Aorta (tissue), 5 donors: Measurements from ENCODE around the gene SAMD11. TPM values are rescaled to one million over a fixed set of nuclear protein-coding genes. Genes with fewer than 3 reads are reported as not detected.

Experiments
- ATAC-seq: fragments of 200-7000 bp; cut with Tn5 transposase; one replicate; pipeline ENCODE4 v1.9.1; 2022; ENCODE audit warnings: moderate library complexity; ENCODE audit not compliant: low FRiP score
- DNase-seq, 2 donors: peaks; one replicate each; pipeline ENCODE4 v3.0.0-alpha.2; 2020
- H3K27ac ChIP-seq, 2 donors: one replicate each; pipeline ENCODE4 v1.5.1; 2013; ENCODE audit warnings: low read length in 2 of 2, mild to moderate bottlenecking in 2 of 2, moderate library complexity in 2 of 2, control low read depth in 1 of 2, inconsistent platforms in 1 of 2, low read depth in 1 of 2
- H3K27me3 ChIP-seq, 2 donors: one replicate each; pipeline ENCODE4 v1.6.1; 2013; ENCODE audit warnings: control low read depth in 1 of 2, low read length in 1 of 2, mild to moderate bottlenecking in 1 of 2, moderate library complexity in 1 of 2; ENCODE audit not compliant: insufficient read depth in 2 of 2, control insufficient read depth in 1 of 2
- H3K36me3 ChIP-seq, 2 donors: one replicate each; pipeline ENCODE4 v1.6.1; 2013; ENCODE audit warnings: control low read depth in 1 of 2, low read length in 1 of 2, mild to moderate bottlenecking in 1 of 2; ENCODE audit not compliant: insufficient read depth in 2 of 2, control insufficient read depth in 1 of 2
- H3K4me1 ChIP-seq, 2 donors: one replicate each; pipeline ENCODE4 v1.6.1; 2013; ENCODE audit warnings: low read length in 2 of 2, control low read depth in 1 of 2, mild to moderate bottlenecking in 1 of 2, moderate library complexity in 1 of 2; ENCODE audit not compliant: insufficient read depth in 2 of 2, control insufficient read depth in 1 of 2
- H3K4me3 ChIP-seq, 2 donors: one replicate each; pipeline ENCODE4 v1.5.1; 2013; ENCODE audit warnings: low read length in 2 of 2, control low read depth in 1 of 2, mild to moderate bottlenecking in 1 of 2
- H3K9me3 ChIP-seq: one replicate; pipeline ENCODE4 v1.6.1; 2013; ENCODE audit warnings: mild to moderate bottlenecking, low read length; ENCODE audit not compliant: control insufficient read depth
- WGBS, 2 donors: extraction: QIAGEN DNeasy Blood & Tissue Kit; methylation state at CpG; one replicate each; pipeline ENCODE4 v1.1.7; 2013; 5-methylcytosine and 5-hydroxymethylcytosine counted together
- intact Hi-C, 2 donors: fragments of 100-400 bp; cut with DNase I; formaldehyde crosslinking; loops; one replicate each; pipeline versions ENCODE4 v1.14.2 to v1.15.0; 2022
- polyA plus RNA-seq, 2 donors: library from polyadenylated mRNA; stranded (reverse); fragments of 200-250 nt; gene quantifications; one replicate each; pipeline ENCODE4 v1.2.3, GENCODE V29; 2013
- total RNA-seq, 2 donors: library from RNA; stranded (reverse); fragmentation: NEBNext Ultra II Directional; extraction: Animal tissue kit (Norgen Biotek cat#: 25700); gene quantifications; one replicate each; pipeline ENCODE4 v1.2.1, GENCODE V29; 2021
- donor health status: healthy with polysubstance abuse.
- donor health status: Bipolar disorder and iron deficiency.
- donor health status: DM: no; HTN: no; CAD: no.
- donor health status: DM: no; HTN: no; CAD: no.
- donor health status: DM: yes; HTN: yes; CAD: no.

The SAMD11 gene
- total and polyA plus RNA-seq, 4 donors: 2.6 to 44.3 (median 18.6) TPM

GRCh38 chr1:932776-933602 lies 9.3 kb downstream of the SAMD11 start:
- Histone ChIP-seq H3K27me3 (no peaks in the 10 kb centered on the region), H3K4me1 (no peaks in the 10 kb centered on the region), H3K36me3 (no peaks in the 10 kb centered on the region), H3K9me3 (no peaks in the 10 kb centered on the region), H3K4me3 (no peak overlapping the region), H3K27ac (no peak overlapping the region)
- intact Hi-C loops: no loop called here
- no peak for DNase-seq
- ATAC-seq: no peak
- WGBS, 2 donors: 81 to 83% methylated on average over 22 to 25 of the region's 25 CpGs

GRCh38 chr1:933603-933940 lies 9.8 kb downstream of the SAMD11 start:
- Histone ChIP-seq H3K9me3 (no peaks in the 10 kb centered on the region), H3K36me3 (no peaks in the 10 kb centered on the region), H3K4me3 (no peak overlapping the region), H3K27me3 (no peaks in the 10 kb centered on the region), H3K4me1 (no peaks in the 10 kb centered on the region), H3K27ac (no peak overlapping the region)
- 49 to 52% methylated on average over 10 of the region's 10 CpGs for WGBS, 2 donors
- DNase-seq (no peak), ATAC-seq (no peak)
- intact Hi-C loops: no loop called here

- H3K27me3 ChIP-seq: no peaks in the 10 kb centered on the region
- WGBS, 2 donors: 50 to 58% methylated on average over 37 of the region's 37 CpGs
Observed at GRCh38 chr1:934991-935750, 11.4 kb downstream of the SAMD11 start.

GRCh38 chr1:935751-936231 lies 12.1 kb downstream of the SAMD11 start:
- H3K4me1 ChIP-seq: no peaks in the 10 kb centered on the region
- H3K36me3 ChIP-seq: no peaks in the 10 kb centered on the region
- WGBS, 2 donors: 63 to 68% methylated on average over 30 of the region's 30 CpGs
- no peaks in the 10 kb centered on the region for H3K27me3 ChIP-seq
- no peaks in the 10 kb centered on the region for H3K9me3 ChIP-seq
- H3K27ac ChIP-seq: no peak overlapping the region
- ATAC-seq (no peak), DNase-seq (no peak)
- no peak overlapping the region for H3K4me3 ChIP-seq
- intact Hi-C loops: no loop called here

More at GRCh38 chr1:934991-935750, 11.4 kb downstream of the SAMD11 start:
- no peaks in the 10 kb centered on the region for H3K36me3 ChIP-seq
- H3K4me1 ChIP-seq: no peaks in the 10 kb centered on the region
- intact Hi-C loops: no loop called here
- ATAC-seq (no peak), DNase-seq (no peak)
- no peak overlapping the region for H3K4me3 ChIP-seq
- H3K27ac ChIP-seq: no peak overlapping the region
- no peaks in the 10 kb centered on the region for H3K9me3 ChIP-seq

- ATAC-seq (no peak), DNase-seq (no peak)
- no peak overlapping the region for H3K4me3 ChIP-seq
- H3K9me3 ChIP-seq: no peaks in the 10 kb centered on the region
- 90 to 91% methylated on average over 31 to 45 of the region's 45 CpGs for WGBS, 2 donors
- H3K27me3 ChIP-seq: no peaks in the 10 kb centered on the region
- H3K27ac ChIP-seq: no peak overlapping the region
- no peaks in the 10 kb centered on the region for H3K4me1 ChIP-seq
- intact Hi-C loops: no loop called here
- no peaks in the 10 kb centered on the region for H3K36me3 ChIP-seq
Observed at GRCh38 chr1:936348-937264, 12.9 kb downstream of the SAMD11 start.

- DNase-seq (no peak), ATAC-seq (no peak)
- 91 to 93% methylated on average over 15 to 16 of the region's 16 CpGs for WGBS, 2 donors
- Histone ChIP-seq H3K27ac (no peak overlapping the region), H3K27me3 (no peaks in the 10 kb centered on the region), H3K4me3 (no peak overlapping the region), H3K36me3 (no peaks in the 10 kb centered on the region), H3K4me1 (no peaks in the 10 kb centered on the region), H3K9me3 (no peaks in the 10 kb centered on the region)
- intact Hi-C loops: no loop called here
Observed at GRCh38 chr1:937521-937920, 13.8 kb downstream of the SAMD11 start.

- H3K27ac ChIP-seq: no peak overlapping the region
- intact Hi-C loops: no loop called here
- WGBS, 2 donors: 80 to 82% methylated on average over 15 of the region's 15 CpGs
- H3K36me3 ChIP-seq: no peaks in the 10 kb centered on the region
- H3K4me3 ChIP-seq: no peak overlapping the region
- no peaks in the 10 kb centered on the region for H3K27me3 ChIP-seq
- no peaks in the 10 kb centered on the region for H3K9me3 ChIP-seq
- ATAC-seq: no peak
- H3K4me1 ChIP-seq: no peaks in the 10 kb centered on the region
- no peak for DNase-seq
Observed at GRCh38 chr1:938088-938683, 14.5 kb downstream of the SAMD11 start.
